Inflammatory macrophage treated with lipopolysaccharide for 1 hour (primary cell): Measurements from ENCODE around the gene TFF1.

Experiments
- DNase-seq, 2 donors: peaks; one replicate each; pipeline ENCODE4 v3.0.0-alpha.2; 2020 to 2022

The TFF1 gene

GRCh38 chr21:42314616-42315295 lies 51.6 kb downstream of the TFF1 start:
- DNase-seq, result no peak

GRCh38 chr21:42313501-42313969 lies 52.8 kb downstream of the TFF1 start:
- DNase-seq, result no peak

GRCh38 chr21:42312626-42313104 lies 53.7 kb downstream of the TFF1 start:
- no peak for DNase-seq
